Esophagus muscularis mucosa (tissue), 4 donors: ENCODE data around the gene ADORA1. TPM values are rescaled to one million over a fixed set of nuclear protein-coding genes. Genes with fewer than 3 reads are reported as not detected.

ENCODE experiments used
- DNase-seq: peaks from one replicate; pipeline ENCODE4 v3.0.0-alpha.2; 2017; ENCODE audit errors: extremely low spot score
- H3K27ac ChIP-seq, 4 donors: fragments of 200-600 bp; sonication (generic); replicated peaks in 1 of 4; 1 replicate in 3 of 4; 2 replicates in 1 of 4; pipeline ENCODE4 v1.5.1; 2016 to 2019; ENCODE audit warnings: mild to moderate bottlenecking in 1 of 4
- H3K27me3 ChIP-seq, 4 donors: fragments of 200-600 bp; sonication (generic); one replicate each; pipeline versions ENCODE4 v1.5.1 to v1.6.0; 2016 to 2019
- H3K36me3 ChIP-seq, 4 donors: fragments of 200-600 bp; sonication (generic); one replicate each; pipeline ENCODE4 v1.5.1; 2016 to 2019
- H3K4me1 ChIP-seq, 4 donors: fragments of 200-600 bp; sonication (generic); one replicate each; pipeline ENCODE4 v1.5.1; 2016 to 2019
- H3K4me3 ChIP-seq, 4 donors: fragments of 200-600 bp; sonication (generic); 1 replicate in 2 of 4; 2 replicates in 2 of 4; pipeline ENCODE4 v1.5.1; 2016 to 2019; ENCODE audit warnings: mild to moderate bottlenecking in 4 of 4, moderate library complexity in 1 of 4
- H3K9me3 ChIP-seq, 4 donors: fragments of 200-600 bp; sonication (generic); 1 replicate in 3 of 4; 2 replicates in 1 of 4; pipeline ENCODE4 v1.5.1; 2016 to 2019
- EP300 ChIP-seq: sonication (generic); formaldehyde crosslinking; IDR thresholded peaks from one replicate; pipeline ENCODE4 v1.6.1; 2017; ENCODE audit warnings: antibody characterized with exemption
- POLR2A ChIP-seq: fragments of 450-650 bp; IDR thresholded peaks from one replicate; pipeline ENCODE4 v1.6.1; 2017; ENCODE audit warnings: antibody characterized with exemption, moderate library complexity, mild to moderate bottlenecking, low read depth
- POLR2AphosphoS5 ChIP-seq, 2 donors: sonication (generic); formaldehyde crosslinking; IDR thresholded peaks; one replicate each; pipeline ENCODE4 v1.6.1; 2017; ENCODE audit warnings: antibody characterized with exemption in 2 of 2
- WGBS: methylation state at CpG from one replicate; pipeline ENCODE4 v1.1.5; 2018; 5-methylcytosine and 5-hydroxymethylcytosine counted together
- intact Hi-C: fragments of 100-400 bp; cut with DNase I; formaldehyde crosslinking; loops from one replicate; pipeline ENCODE4 v1.15.1; 2023
- total RNA-seq, 4 donors: library from RNA; depleted of rRNA; stranded (reverse); fragments of >200 nt; gene quantifications; one replicate each; pipeline versions ENCODE4 v1.1.0 to v1.2.1, GENCODE V29; 2016
- TF ChIP-seq, protein P1 (sequence below), 3 experiments: fragments of 200-600 bp in 2 of 3; fragments of 450-650 bp in 1 of 3; sonication (generic) in 2 of 3; IDR thresholded peaks; one replicate each; pipeline ENCODE4 v1.5.1; 2017 to 2019; ENCODE audit warnings: antibody characterized with exemption in 3 of 3, mild to moderate bottlenecking in 2 of 3, moderate library complexity in 1 of 3

The ADORA1 gene
- total RNA-seq, 4 donors from 2014 or later, result 0.34 to 1.7 (median 0.80) TPM

DNA sequence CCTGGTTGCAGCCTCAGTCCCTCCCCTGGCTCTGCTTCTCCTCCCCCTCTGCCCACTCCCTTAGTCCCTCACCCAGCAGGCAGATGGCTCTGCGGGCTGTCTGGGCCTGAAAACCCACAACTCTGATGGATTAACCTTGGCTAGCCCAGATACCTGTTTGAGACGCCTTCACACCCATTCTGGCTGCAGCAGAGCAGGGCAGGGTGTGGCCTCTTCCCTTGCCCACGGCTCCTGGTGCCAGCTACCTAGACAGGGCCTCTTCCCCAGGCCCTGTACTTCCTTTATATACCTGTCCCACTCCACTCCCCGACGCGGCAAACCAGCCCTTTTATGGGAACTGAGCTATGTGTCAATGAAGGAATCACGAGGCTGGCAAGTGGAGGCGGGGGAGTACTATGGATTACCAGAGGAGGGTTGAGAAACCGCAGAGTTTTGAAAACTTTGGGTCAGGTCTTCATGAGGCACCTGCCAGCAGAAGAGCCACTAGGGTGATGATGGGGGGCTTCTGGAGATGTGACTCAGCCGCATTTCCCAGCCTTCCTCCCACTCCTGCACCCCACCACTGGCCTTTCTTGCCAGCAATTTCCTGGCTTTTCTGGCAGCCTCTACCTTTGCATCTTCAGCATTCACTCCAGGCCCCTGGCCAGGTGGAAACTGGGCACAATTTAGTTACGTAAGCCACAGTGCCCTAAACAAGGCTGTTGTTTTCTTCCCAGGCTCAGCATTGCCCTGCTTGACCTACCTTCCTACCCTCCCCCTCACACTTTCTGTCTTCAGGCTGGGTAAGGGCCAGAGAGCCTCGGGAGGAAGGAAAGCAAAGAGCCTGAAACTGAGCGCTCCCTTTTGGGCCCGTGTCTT, 59.1 kb downstream of the ADORA1 start, which contains the start of gene CHI3L1:
CHI3L1 (minus strand) TSS at position 259 of the 858 bp plus-strand sequence; CDS start at position 178, 81 bp downstream.
- intact Hi-C loops, result no loop called here
- no peak for DNase-seq
- Histone ChIP-seq H3K36me3 (no peaks in the 10 kb centered on the region), H3K4me1 (peaks cover 0 to 18% (median 10%) of the 10 kb centered on the region in 4 donors), H3K9me3 (no peaks in the 10 kb centered on the region), H3K27me3 (no peaks in the 10 kb centered on the region), H3K4me3 (no peak within 1 kb of the TSS), H3K27ac (no peak within 1 kb of the TSS)
- no peak for TF ChIP-seq POLR2AphosphoS5 (IDR thresholded peaks at IDR 0.05)
- TF ChIP-seq, protein P1, sequence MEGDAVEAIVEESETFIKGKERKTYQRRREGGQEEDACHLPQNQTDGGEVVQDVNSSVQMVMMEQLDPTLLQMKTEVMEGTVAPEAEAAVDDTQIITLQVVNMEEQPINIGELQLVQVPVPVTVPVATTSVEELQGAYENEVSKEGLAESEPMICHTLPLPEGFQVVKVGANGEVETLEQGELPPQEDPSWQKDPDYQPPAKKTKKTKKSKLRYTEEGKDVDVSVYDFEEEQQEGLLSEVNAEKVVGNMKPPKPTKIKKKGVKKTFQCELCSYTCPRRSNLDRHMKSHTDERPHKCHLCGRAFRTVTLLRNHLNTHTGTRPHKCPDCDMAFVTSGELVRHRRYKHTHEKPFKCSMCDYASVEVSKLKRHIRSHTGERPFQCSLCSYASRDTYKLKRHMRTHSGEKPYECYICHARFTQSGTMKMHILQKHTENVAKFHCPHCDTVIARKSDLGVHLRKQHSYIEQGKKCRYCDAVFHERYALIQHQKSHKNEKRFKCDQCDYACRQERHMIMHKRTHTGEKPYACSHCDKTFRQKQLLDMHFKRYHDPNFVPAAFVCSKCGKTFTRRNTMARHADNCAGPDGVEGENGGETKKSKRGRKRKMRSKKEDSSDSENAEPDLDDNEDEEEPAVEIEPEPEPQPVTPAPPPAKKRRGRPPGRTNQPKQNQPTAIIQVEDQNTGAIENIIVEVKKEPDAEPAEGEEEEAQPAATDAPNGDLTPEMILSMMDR (IDR thresholded peaks at IDR 0.05), result no peak
- no peak for TF ChIP-seq POLR2A
- TF ChIP-seq EP300, result no peak
- 61% methylated on average over 13 of the region's 14 CpGs for WGBS

DNA sequence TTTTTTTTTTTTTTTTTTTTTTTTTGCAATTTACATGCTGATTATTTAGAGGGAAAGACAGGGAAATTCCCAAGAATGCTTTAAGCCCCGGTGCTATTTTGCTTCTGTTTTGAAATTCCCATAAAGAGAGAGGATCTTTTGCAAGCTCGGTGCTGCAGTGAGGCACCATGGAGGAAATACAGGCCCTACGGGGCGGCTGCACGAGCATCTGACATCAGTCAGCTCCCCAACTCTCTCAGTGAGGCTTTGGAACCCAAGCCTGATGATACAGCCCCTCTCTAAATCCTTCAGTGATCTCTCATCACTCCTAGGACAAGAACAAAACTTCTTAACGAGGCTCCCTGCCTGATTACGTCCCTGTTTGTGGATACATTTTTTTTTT, 59.8 kb downstream of the ADORA1 start:
- TF ChIP-seq, protein P1 (IDR thresholded peaks at IDR 0.05), result no peak
- TF ChIP-seq EP300, result no peak
- TF ChIP-seq POLR2A, result no peak
- TF ChIP-seq POLR2AphosphoS5 (IDR thresholded peaks at IDR 0.05), result no peak
- no peak for DNase-seq
- no peaks in the 10 kb centered on the region for H3K36me3 ChIP-seq
- H3K9me3 ChIP-seq, result no peaks in the 10 kb centered on the region
- intact Hi-C loops, result no loop called here
- H3K4me3 ChIP-seq, result no peak overlapping the region
- H3K27ac ChIP-seq, result no peak overlapping the region
- no peaks in the 10 kb centered on the region for H3K27me3 ChIP-seq
- H3K4me1 ChIP-seq, result peaks cover 0 to 18% (median 10%) of the 10 kb centered on the region in 4 donors
- WGBS, result 64% methylated on average over 7 of the region's 7 CpGs

DNA sequence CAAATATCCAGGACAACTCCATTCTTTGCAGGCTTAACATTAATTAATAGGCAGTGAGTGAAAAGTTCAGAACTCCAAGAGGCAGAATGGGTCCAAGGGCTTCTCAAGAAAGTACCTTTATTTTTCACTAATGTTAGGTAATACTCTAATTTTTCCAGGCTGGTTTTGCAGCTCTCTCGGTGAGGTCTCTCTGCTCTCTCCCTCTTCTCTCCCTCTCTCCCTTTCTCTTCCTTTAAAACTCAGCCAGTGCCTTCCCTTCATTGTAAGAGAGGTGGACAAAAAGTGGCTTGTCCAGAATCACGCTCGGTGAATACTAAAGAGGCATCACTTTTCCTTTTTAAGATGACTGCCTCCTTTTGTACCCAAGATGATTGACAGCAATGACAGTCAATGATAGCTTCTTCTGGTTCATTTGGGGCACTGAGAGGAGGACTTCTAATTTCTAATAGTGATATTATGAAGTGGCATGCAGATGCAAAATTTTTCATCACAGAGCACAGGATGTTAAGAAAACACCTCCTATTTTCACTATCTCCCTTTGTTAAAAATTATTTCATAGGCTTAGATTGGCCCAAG, 60.3 kb downstream of the ADORA1 start:
- no peaks in the 10 kb centered on the region for H3K9me3 ChIP-seq
- H3K27me3 ChIP-seq, result no peaks in the 10 kb centered on the region
- TF ChIP-seq POLR2A (no peak), EP300 (no peak), POLR2AphosphoS5 (IDR thresholded peaks at IDR 0.05) (no peak)
- TF ChIP-seq, protein P1 (IDR thresholded peaks at IDR 0.05), result no peak
- H3K4me3 ChIP-seq, result no peak overlapping the region
- WGBS, result 92% methylated on average over 3 of the region's 3 CpGs
- H3K27ac ChIP-seq, result no peak overlapping the region
- intact Hi-C loops, result no loop called here
- no peak for DNase-seq
- peaks cover 0 to 18% (median 10%) of the 10 kb centered on the region in 4 donors for H3K4me1 ChIP-seq
- no peaks in the 10 kb centered on the region for H3K36me3 ChIP-seq

DNA sequence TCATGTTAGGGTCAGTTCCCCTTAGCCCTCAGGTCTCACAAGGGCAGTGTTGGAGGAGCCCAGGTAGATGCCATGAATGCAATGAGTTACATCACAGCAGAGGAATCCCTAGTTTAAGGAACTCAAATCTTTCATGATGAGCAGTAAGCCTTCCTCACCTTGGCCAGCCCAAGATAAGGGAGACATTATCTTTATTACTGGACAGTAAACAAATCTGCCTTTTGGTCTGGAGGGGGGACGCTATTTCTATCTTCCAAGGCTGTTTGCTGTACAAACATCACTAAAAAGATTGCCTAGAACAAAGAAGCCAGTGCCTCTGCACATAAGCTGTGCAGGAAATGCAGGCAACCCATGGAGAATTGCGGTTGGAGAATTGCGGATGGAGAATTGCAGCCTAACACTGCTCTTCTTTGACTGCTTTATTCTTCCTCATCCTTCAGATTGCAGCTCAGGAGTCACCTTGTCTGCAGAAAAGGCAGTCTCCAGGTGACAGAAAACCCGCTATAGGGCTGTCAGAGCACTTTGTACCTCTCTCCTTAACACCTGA, 61.2 kb downstream of the ADORA1 start:
- H3K27me3 ChIP-seq, result no peaks in the 10 kb centered on the region
- 85% methylated on average over 4 of the region's 4 CpGs for WGBS
- no peak overlapping the region for H3K27ac ChIP-seq
- H3K4me3 ChIP-seq, result no peak overlapping the region
- H3K4me1 ChIP-seq, result peaks cover 0 to 18% (median 10%) of the 10 kb centered on the region in 4 donors
- no peaks in the 10 kb centered on the region for H3K9me3 ChIP-seq
- TF ChIP-seq, protein P1 (IDR thresholded peaks at IDR 0.05), result no peak
- TF ChIP-seq POLR2A (no peak), POLR2AphosphoS5 (IDR thresholded peaks at IDR 0.05) (no peak), EP300 (no peak)
- H3K36me3 ChIP-seq, result no peaks in the 10 kb centered on the region
- intact Hi-C loops, result no loop called here
- DNase-seq, result no peak
